ENCODE results near the gene SUGCT.

DNA sequence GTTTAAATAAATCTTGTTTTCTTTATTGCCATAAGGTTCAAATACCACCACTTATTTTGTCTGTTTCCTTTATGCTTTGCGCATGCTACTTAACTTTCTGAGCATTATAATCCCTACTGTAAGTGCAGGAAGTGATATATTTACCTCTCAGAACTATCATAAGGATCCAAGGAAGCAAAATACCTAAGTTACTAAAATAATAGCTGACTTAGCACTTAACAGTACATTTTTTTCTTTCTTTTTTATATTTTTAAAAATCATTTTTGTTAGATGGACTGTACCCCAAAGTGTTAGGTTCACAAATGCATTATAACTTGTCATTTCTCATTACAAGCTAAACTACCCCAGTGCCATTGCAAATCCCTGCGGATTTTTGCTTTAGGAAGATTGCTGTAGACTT, 663.8 kb downstream of the SUGCT start:
- TF ChIP-seq HCFC1 (IDR thresholded peaks at IDR 0.05; ENCODE audit: low read depth, low read length): no peak
- TF ChIP-seq, protein P1, sequence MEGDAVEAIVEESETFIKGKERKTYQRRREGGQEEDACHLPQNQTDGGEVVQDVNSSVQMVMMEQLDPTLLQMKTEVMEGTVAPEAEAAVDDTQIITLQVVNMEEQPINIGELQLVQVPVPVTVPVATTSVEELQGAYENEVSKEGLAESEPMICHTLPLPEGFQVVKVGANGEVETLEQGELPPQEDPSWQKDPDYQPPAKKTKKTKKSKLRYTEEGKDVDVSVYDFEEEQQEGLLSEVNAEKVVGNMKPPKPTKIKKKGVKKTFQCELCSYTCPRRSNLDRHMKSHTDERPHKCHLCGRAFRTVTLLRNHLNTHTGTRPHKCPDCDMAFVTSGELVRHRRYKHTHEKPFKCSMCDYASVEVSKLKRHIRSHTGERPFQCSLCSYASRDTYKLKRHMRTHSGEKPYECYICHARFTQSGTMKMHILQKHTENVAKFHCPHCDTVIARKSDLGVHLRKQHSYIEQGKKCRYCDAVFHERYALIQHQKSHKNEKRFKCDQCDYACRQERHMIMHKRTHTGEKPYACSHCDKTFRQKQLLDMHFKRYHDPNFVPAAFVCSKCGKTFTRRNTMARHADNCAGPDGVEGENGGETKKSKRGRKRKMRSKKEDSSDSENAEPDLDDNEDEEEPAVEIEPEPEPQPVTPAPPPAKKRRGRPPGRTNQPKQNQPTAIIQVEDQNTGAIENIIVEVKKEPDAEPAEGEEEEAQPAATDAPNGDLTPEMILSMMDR (CRISPR knock-in tag; IDR thresholded peaks at IDR 0.05): no peak
- TF ChIP-seq PHF8 (CRISPR knock-in tag; IDR thresholded peaks at IDR 0.05): no peak
- TF ChIP-seq ZFAT (CRISPR knock-in tag; conservative IDR thresholded peaks at IDR 0.05): no peak
- TF ChIP-seq POLR2A (IDR thresholded peaks at IDR 0.05; ENCODE audit: insufficient read depth in 1 of 2, low read depth in 2 of 2, low read length in 2 of 2): no peak
- TF ChIP-seq ZNF570 (CRISPR knock-in tag; IDR thresholded peaks at IDR 0.05; ENCODE audit: borderline replicate concordance): no peak
- TF ChIP-seq PAX8 (CRISPR knock-in tag; IDR thresholded peaks at IDR 0.05; ENCODE audit: borderline replicate concordance): no peak
- TF ChIP-seq, protein P2, sequence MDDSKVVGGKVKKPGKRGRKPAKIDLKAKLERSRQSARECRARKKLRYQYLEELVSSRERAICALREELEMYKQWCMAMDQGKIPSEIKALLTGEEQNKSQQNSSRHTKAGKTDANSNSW (CRISPR knock-in tag; IDR thresholded peaks at IDR 0.05; ENCODE audit: borderline replicate concordance): no peak
- TF ChIP-seq RARA (CRISPR knock-in tag; IDR thresholded peaks at IDR 0.05): no peak
